ENCODE results near the gene ANTKMT.
"Not testable (repeated sequence)": the region's sequence is repeated elsewhere in the genome, so short reads cannot be mapped to it uniquely, and the experiment has no call there.

ANTKMT gene

GRCh38 chr16:728890-729744 lies 8.2 kb downstream of the ANTKMT start:
- DNase-seq = no peak

DNA sequence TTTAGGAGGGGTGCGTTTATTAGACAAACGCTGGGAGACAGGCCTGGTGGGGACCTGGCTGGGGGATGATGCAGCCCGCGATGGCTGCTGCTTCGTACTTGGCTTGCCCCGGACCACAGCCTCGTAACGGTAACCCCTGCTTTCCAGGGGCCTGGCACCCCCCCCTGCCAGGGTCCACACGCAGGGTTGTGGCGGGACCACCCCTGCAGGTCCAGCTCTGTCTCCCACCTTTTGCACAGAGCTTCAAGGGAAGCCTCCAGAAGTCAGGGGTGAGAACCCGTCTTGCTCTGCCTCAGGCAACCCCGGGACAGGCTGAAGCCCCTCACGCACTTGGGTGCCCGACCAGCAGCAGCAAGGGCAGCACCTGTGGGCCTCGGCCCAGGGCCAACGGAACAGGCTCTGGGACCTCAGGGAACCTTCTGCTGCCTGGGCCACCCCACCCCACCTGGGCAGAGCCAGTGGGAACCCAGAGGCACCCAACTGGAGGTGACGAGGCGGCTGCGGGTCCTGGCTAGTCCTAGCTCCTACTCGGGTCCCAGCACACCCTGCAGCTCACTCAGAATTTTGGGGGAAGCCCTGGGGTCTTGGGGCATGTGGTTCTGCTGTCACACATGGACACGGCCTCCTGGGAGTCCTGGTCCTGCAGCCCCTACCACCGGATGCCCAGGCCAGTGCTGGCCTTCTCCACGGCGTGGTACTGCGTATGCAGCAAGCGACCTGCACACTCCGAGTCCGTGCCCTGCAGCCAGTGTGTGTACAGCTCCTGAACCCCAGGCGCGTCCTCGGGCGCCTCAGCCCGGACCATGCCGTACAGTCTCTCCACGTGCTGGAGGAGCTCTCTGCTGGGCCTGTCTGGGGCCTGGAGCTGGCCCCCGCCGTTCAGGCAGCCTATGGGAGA lies 9.1 kb downstream of the ANTKMT start:
- no peak for DNase-seq

- DNase-seq = no peak
These were observed 9.9 kb downstream of the ANTKMT start for GRCh38 chr16:730666-731509.

GRCh38 chr16:732332-732731 lies 11.4 kb downstream of the ANTKMT start:
- no peak for DNase-seq

DNA sequence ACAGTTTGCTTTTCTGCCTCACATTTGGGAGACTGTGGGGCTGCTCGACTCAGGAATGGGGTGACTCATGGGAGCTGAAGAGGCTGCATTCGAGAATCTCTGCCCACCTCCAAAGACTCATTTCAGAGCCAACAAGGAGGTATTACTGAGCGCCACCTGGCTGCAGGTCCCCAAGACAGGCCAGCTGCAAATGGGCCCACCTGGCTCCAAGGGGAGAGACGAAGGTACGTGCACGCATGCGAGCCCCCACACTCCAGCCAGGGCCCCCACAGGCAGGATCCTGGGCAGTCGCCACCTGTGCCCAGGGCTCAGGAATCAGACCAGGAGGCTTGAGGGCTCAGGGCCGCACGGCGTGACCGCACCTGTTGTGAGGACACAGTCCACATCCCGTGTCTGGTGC lies 12.0 kb downstream of the ANTKMT start:
- no peak for DNase-seq

GRCh38 chr16:733382-734207 lies 12.6 kb downstream of the ANTKMT start:
- no peak for DNase-seq

GRCh38 chr16:734208-734980 lies 13.4 kb downstream of the ANTKMT start:
- no peak for DNase-seq

- no peak for DNase-seq
These were observed 14.3 kb downstream of the ANTKMT start for GRCh38 chr16:734981-735881.

- DNase-seq = no peak
These were observed 15.1 kb downstream of the ANTKMT start for GRCh38 chr16:735982-736453.

- DNase-seq = no peak
These were observed 16.1 kb downstream of the ANTKMT start for GRCh38 chr16:736936-737481.

GRCh38 chr16:739560-740458 lies 18.9 kb downstream of the ANTKMT start:
- DNase-seq = no peak

- DNase-seq = no peak
These were observed 19.5 kb downstream of the ANTKMT start for GRCh38 chr16:740459-740763.

GRCh38 chr16:740764-741505 lies 20.0 kb downstream of the ANTKMT start, which contains the start of gene CIAO3:
Gene CIAO3, minus strand, starts transcription at chr16:740997. Its CDS starts 12 bp downstream, at chr16:740985.
- DNase-seq = peak; percentile 93

GRCh38 chr16:741986-742629 lies 21.2 kb downstream of the ANTKMT start:
- DNase-seq = no peak

DNA sequence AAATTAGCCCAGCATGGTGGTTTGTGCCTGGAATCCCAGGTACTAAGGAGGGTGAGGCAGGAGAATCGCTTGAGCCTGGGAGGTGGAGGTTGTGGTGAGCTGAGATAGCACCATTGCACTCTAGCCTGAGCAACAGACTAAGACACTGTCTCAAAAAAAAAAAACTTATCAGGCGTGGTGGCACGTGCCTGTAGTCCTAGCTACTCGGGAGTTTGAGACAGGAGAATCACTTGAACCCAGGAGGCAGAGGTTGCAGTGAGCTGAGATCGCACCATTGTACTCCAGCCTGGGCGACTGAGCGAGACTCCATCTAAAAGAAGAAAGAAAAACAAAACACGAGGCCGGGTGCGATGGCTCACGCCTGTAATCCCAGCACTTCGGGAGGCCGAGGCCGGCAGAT lies 21.9 kb downstream of the ANTKMT start:
- not testable (repeated sequence) for DNase-seq

GRCh38 chr16:743794-744500 lies 23.0 kb downstream of the ANTKMT start:
- DNase-seq = no peak

DNA sequence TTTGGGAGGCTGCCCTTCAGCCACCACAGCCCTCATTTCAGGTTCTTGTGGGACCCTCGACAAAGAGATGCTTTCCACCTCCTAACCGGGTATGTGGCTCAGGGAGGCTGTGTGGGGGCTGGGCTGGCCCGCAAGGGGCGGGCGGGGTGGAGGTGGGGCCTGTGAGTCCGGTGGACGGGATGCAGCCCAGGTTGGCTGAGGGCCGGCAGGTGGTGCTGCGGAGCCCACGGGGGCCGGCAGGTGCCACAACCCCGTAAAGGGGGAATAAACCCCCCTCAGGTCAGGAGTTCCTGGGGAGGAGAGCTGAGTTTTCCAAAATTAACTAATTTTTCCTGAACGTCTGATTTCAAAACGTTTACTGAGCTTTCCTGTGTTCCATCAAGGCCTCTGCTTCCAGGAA lies 24.8 kb downstream of the ANTKMT start:
- DNase-seq = peak; percentile 84
